Measurements from ENCODE around the gene GPR4. TPM values are rescaled to one million over a fixed set of nuclear protein-coding genes. Genes with fewer than 3 reads are reported as not detected.

Gene GPR4
- total RNA-seq, 4 donors from 2014 or later: 3.6 to 9.4 (median 5.6) TPM

DNA sequence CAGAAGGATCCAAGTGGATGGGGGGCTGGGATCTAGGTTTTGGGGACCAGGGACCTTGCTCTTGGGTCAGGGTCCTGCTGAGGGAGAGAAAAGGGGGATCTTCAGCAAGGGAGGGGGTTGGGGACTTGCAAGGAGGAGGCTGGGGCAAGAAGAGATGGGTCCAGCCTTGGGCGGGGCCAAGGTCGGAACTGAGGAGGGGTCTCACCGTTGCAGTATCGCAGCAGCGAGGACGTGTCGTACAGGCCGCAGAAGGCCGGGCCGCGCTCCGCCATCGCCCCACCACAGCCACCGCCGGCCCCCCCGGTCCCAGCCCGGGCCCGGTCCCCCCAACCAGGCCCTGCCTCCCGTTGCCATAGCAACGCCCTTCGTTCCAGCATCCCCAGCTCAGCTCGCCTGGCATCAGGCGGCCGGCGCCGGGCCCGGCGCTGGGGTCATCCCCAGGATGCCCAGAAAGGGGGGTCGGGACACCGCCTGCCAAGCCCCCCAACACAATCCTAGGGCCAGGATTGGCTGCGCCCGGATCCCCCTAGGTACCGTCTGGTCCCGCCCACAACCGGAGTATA lies 43.1 kb upstream of the GPR4 start:
- TF ChIP-seq, protein P1, sequence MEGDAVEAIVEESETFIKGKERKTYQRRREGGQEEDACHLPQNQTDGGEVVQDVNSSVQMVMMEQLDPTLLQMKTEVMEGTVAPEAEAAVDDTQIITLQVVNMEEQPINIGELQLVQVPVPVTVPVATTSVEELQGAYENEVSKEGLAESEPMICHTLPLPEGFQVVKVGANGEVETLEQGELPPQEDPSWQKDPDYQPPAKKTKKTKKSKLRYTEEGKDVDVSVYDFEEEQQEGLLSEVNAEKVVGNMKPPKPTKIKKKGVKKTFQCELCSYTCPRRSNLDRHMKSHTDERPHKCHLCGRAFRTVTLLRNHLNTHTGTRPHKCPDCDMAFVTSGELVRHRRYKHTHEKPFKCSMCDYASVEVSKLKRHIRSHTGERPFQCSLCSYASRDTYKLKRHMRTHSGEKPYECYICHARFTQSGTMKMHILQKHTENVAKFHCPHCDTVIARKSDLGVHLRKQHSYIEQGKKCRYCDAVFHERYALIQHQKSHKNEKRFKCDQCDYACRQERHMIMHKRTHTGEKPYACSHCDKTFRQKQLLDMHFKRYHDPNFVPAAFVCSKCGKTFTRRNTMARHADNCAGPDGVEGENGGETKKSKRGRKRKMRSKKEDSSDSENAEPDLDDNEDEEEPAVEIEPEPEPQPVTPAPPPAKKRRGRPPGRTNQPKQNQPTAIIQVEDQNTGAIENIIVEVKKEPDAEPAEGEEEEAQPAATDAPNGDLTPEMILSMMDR (IDR thresholded peaks at IDR 0.05): no peak
- no peak for TF ChIP-seq POLR2A (IDR thresholded peaks at IDR 0.05)
- Histone ChIP-seq H3K27me3 (peaks cover 12% of the 10 kb centered on the region), H3K36me3 (no peaks in the 10 kb centered on the region), H3K4me1 (peaks cover 10 to 36% of the 10 kb centered on the region in 2 donors), H3K27ac (no peak overlapping the region), H3K4me3 (replicated peaks in 1 of 3) (no peak overlapping the region), H3K9me3 (no peaks in the 10 kb centered on the region)
- no peak for DNase-seq
- 28 to 30% methylated on average over 12 to 16 of the region's 35 CpGs for WGBS, 2 donors
- intact Hi-C loops (cut with DNase I): no loop called here

DNA sequence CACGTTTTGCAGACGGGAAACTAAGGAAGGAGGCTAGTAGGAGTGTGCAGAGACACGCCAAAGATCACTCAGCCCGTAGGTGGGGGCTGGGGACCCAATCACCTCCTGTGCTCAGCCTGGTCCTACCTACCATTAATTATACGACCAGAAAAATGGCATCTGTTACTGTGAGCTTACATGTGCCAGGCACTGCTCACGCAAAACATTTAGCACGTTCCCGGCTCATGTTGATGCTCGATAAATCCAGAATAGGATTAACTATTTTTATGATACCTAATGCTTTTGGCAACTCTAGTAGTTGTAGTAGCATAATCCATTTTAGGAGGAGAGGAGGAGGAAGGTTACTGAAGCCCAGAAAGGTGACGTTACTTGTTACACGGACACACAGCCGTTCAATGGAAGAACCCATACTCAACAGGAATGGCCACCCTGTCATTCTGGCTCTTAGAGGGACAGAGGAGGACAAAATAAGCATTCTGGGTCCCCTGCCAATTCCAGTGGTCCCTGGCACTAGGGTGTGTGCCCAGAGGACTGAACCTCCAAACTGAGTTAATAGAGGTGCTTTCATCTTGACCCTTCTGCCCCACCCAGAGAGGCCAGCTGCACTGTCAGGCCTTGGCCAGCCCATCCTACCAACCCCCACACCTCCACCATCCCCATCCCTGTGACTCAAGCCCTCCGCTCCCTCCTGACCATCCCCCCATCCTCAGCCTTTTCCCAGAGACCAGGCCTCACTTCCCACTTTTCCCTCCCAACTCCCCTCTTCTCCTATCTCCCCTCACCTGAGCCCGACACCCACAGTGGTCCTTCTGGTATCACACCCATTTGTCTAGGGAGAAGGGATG lies 42.1 kb upstream of the GPR4 start:
- peaks cover 10 to 36% of the 10 kb centered on the region in 2 donors for H3K4me1 ChIP-seq
- H3K9me3 ChIP-seq: no peaks in the 10 kb centered on the region
- TF ChIP-seq, protein P1 (IDR thresholded peaks at IDR 0.05): no peak
- TF ChIP-seq POLR2A (IDR thresholded peaks at IDR 0.05): no peak
- H3K36me3 ChIP-seq: no peaks in the 10 kb centered on the region
- intact Hi-C loops (cut with DNase I): loop anchor here (2.0 to 5.0 kb wide), 2 partner anchors 35 to 122 kb away; no protein-coding TSS in a partner anchor
- DNase-seq: no peak
- no peak overlapping the region for H3K27ac ChIP-seq
- H3K4me3 ChIP-seq (replicated peaks in 1 of 3): no peak overlapping the region
- whole genome bisulfite sequencing, 2 donors: 44 to 51% methylated on average over 14 of the region's 14 CpGs
- H3K27me3 ChIP-seq: peaks cover 12% of the 10 kb centered on the region

DNA sequence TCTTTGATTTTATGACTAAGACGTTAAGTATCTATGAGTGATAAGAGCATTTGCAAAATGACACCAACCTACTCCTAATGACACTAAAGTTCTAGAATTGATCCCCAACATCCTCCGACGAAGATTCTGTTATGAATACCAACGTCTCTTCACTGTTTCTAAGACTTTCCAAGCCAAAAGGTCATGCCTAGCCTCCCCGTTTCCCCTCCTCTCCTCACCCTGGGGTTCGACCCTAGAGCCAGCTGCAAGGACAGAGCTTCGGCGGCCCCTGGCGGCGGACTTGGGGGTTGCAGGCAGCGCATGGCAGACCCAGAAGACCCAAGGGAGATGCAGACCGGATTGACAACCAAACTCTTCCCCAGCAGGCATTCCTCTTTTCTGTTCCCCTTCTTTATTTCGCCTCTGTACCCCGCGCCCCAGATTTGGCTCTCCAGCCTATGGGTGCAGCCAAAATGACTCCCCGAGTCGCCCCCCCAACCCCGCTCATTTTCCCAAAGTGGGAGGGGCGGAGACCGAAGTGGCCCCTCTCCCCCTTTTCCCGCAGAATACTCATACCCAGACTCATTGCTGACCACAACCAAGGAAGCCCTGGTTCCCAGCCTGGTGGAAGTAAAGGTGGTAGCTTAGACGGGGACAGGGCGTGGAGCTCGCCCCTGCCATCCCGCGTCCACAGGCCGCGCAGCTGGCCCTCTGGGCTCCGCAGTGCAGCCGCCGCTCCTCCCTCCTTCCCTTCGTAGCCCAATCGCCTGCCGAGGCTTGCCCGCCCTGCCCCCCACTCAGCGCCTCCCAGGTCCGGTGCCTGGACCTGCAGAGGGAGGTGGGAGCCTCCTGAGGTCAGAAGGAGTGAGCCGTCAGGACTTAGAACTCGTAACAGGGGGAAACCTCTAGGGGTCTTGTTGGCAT lies 41.3 kb upstream of the GPR4 start:
- no peak overlapping the region for H3K4me3 ChIP-seq (replicated peaks in 1 of 3)
- no peak overlapping the region for H3K27ac ChIP-seq
- TF ChIP-seq POLR2A (IDR thresholded peaks at IDR 0.05): no peak
- TF ChIP-seq, protein P1 (IDR thresholded peaks at IDR 0.05): peak; percentile 95 to 99 (median 97)
- no peaks in the 10 kb centered on the region for H3K36me3 ChIP-seq
- 5 to 8% methylated on average over 30 to 37 of the region's 39 CpGs for WGBS, 2 donors
- H3K9me3 ChIP-seq: no peaks in the 10 kb centered on the region
- peak; percentile 80 to 81 for DNase-seq
- H3K4me1 ChIP-seq: peaks cover 17 to 43% of the 10 kb centered on the region in 2 donors
- peaks cover 12% of the 10 kb centered on the region for H3K27me3 ChIP-seq
- intact Hi-C loops (cut with DNase I): loop anchor here (2.0 to 5.0 kb wide), 2 partner anchors 34 to 121 kb away; no protein-coding TSS in a partner anchor

DNA sequence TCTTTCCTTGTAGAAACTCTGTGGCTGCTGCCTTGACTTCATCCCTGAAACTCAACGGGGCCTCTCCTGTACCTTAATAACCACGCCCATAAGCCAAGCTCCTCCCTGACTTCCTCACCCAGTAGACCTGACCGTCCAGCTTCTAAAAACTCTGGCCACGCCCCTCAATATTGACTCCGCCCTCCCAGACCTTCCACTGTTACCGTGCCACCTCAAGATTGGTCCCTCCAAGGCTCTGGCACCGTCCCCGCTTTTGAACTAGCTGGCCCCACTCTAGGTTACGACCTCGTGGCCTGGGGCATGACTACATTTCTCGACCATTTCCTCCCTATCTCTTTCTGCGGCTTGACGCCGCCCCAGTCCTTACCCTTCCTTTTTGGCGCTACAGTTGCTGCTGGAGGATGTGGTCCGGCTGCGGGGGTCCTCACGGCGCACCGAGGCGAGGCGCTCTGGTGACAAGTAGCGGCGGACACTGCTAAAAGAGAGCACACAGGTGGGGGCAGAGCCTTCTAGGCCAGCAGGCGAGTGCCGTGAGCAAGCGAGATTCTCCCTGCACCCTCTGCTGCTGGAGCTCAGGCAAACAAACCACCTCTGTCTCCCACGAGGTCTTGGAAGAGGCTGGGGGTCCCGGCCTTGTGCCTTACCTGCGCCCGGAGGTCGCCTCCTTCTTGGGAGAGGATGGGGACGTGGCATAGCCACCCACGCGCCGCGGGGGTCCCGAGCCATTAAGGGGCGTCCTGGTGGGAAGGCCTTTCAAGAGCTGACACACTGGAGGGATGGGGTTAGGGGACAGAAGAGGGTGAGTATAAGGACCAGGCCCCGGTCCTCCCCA lies 39.5 kb upstream of the GPR4 start:
- intact Hi-C loops (cut with DNase I): loop anchor here (2.0 to 5.0 kb wide), 2 partner anchors 33 to 119 kb away; no protein-coding TSS in a partner anchor
- WGBS, 2 donors: 4 to 5% methylated on average over 24 to 34 of the region's 40 CpGs
- TF ChIP-seq POLR2A (IDR thresholded peaks at IDR 0.05): no peak
- TF ChIP-seq, protein P1 (IDR thresholded peaks at IDR 0.05): no peak
- H3K27ac ChIP-seq: peak overlapping the region; percentile 61 to 75 (median 68)
- H3K9me3 ChIP-seq: no peaks in the 10 kb centered on the region
- peak; percentile 85 to 88 for DNase-seq
- H3K27me3 ChIP-seq: peaks cover 12% of the 10 kb centered on the region
- peak overlapping the region in 2 of 3 donors; percentile 4 to 21 for H3K4me3 ChIP-seq (replicated peaks in 1 of 3)
- peaks cover 19 to 47% of the 10 kb centered on the region in 2 donors for H3K4me1 ChIP-seq
- H3K36me3 ChIP-seq: no peaks in the 10 kb centered on the region

Measured in thyroid gland (tissue), 4 donors.